ENCODE data around the gene ITGB8.

ITGB8 gene

DNA sequence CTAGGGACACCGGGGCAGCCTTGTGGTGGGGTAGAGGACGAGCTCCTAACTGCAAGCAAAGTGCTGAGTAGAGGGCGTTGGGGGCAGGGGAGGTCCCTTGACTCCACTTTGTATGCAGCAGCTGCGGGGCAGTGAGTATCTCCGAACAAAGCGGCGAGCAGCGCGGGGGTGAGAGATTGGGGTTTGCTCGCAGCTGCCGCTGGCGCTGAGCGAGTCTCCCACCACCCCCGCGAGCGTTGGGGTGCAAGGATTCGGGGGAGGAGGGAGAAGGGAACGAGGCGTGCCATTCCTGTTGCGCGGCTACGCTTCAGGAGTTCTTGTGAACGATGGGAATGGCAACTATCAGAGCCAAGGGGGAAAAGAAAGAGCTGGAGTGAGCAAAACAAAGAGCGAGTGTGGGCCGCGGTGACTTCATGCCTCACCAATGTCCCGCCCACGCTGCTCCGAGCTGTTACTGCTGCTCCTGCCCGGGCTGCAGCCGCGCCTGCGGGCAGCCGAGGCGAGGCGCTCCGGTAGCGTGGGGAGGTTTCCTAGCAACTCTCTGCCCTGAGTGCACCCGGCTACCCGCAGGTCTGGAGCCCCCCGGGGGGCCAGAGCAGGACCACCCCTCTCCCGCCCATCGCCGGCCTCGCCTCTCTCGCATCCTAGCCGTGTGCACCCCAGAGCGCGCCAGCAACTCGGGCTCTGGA lies at the start of gene ITGB8:
Gene ITGB8, plus strand, starts transcription at position 662 of the 689 bp plus-strand sequence. CDS start 907 bp downstream, outside the sequence.
- H3K4me3 ChIP-seq (ENCODE audit: low read length), result peak within 1 kb of the TSS; percentile 84
- TF ChIP-seq, protein P1, sequence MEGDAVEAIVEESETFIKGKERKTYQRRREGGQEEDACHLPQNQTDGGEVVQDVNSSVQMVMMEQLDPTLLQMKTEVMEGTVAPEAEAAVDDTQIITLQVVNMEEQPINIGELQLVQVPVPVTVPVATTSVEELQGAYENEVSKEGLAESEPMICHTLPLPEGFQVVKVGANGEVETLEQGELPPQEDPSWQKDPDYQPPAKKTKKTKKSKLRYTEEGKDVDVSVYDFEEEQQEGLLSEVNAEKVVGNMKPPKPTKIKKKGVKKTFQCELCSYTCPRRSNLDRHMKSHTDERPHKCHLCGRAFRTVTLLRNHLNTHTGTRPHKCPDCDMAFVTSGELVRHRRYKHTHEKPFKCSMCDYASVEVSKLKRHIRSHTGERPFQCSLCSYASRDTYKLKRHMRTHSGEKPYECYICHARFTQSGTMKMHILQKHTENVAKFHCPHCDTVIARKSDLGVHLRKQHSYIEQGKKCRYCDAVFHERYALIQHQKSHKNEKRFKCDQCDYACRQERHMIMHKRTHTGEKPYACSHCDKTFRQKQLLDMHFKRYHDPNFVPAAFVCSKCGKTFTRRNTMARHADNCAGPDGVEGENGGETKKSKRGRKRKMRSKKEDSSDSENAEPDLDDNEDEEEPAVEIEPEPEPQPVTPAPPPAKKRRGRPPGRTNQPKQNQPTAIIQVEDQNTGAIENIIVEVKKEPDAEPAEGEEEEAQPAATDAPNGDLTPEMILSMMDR (conservative IDR thresholded peaks at IDR 0.05; ENCODE audit: low read length), result no peak

GRCh38 chr7:20282959-20283358 lies 47.7 kb upstream of the ITGB8 start:
- DNase-seq (ENCODE audit: low read depth), result no peak
- TF ChIP-seq, protein P1 (conservative IDR thresholded peaks at IDR 0.05; ENCODE audit: low read length), result no peak
- no peak overlapping the region for H3K4me3 ChIP-seq (ENCODE audit: low read length)

More for the DNA sequence above, at the start of gene ITGB8:
- peak; percentile 92 for DNase-seq (ENCODE audit: low read depth)

DNA sequence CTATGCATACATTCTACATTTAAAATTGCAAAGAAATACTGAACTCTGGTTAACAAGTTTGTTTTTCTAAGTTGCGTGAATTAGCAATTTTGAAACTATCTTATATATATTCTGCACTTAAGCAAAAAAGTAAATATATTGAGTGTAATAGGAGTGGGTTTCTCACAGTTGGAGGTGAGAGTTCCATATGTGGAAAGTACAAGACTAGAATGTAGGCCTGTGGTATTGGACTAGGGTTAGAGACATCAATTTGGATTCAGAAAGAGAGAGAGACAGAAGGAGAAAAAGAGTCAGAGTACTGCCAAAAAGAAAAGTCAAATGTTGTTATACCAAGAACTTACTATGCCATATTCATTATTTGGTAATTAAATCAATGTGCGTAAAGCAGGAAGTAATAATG lies 47.3 kb upstream of the ITGB8 start:
- TF ChIP-seq, protein P1 (conservative IDR thresholded peaks at IDR 0.05; ENCODE audit: low read length), result no peak
- DNase-seq (ENCODE audit: low read depth), result no peak
- no peak overlapping the region for H3K4me3 ChIP-seq (ENCODE audit: low read length)

GRCh38 chr7:20284003-20284770 lies 46.5 kb upstream of the ITGB8 start:
- no peak for DNase-seq (ENCODE audit: low read depth)
- TF ChIP-seq, protein P1 (conservative IDR thresholded peaks at IDR 0.05; ENCODE audit: low read length), result no peak
- no peak overlapping the region for H3K4me3 ChIP-seq (ENCODE audit: low read length)

DNA sequence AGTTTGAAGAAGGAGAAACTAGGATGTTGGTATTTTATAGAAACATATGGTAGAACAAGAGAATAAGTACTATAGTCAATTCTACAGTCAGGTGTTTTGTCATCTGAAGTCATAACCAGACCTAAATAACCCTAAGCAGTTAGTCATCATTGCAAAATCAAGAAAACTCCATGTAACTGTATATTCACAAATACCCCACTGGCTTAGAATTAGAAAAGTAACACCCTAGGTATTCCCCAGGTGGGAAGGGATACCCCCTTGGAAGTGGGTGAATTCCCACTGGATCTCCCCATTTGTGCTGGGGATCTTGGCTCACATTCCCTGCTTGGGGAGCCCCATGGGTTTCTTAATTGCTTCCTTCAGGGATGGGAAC lies 45.9 kb upstream of the ITGB8 start:
- H3K4me3 ChIP-seq (ENCODE audit: low read length), result no peak overlapping the region
- TF ChIP-seq, protein P1 (conservative IDR thresholded peaks at IDR 0.05; ENCODE audit: low read length), result no peak
- DNase-seq (ENCODE audit: low read depth), result no peak

DNA sequence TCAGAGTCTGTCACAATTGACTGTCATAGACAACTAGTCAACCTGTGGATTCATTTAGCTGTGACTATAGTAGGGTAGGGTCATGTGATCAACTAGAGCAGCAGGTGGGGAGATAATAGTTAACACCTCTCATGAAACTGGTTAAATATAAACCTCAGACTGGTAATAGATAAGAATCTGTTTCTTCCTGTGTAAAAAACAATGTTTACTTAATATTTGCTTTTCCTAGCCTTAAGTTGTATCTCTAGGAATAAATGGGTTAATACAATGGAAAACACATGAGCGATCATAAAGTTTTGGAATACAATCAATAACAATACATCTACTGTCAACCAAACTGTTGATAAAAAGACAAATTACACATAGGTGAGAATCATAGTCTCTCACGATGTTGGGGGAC lies 43.4 kb upstream of the ITGB8 start:
- TF ChIP-seq, protein P1 (conservative IDR thresholded peaks at IDR 0.05; ENCODE audit: low read length), result no peak
- no peak overlapping the region for H3K4me3 ChIP-seq (ENCODE audit: low read length)
- DNase-seq (ENCODE audit: low read depth), result no peak

DNA sequence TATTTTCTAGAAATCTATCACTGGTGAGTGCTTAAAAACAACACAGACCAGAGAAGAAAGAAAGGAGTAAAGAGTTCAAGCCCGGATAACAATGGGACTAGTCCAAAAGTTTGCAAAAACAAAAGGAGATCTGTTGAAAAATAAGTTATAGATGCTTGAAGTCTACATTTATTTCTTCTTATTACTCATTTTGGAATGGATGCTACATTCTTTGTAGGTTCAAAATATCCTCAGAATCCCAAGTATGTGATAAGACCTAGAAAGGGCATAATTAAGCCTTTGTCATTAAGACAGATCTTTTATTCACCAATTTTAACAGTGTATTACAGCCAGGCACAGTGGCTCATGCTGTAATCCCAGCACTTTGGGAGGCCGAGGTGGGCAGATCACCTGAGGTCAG lies 42.7 kb upstream of the ITGB8 start:
- peak; percentile 60 for DNase-seq (ENCODE audit: low read depth)
- TF ChIP-seq, protein P1 (conservative IDR thresholded peaks at IDR 0.05; ENCODE audit: low read length), result no peak
- no peak overlapping the region for H3K4me3 ChIP-seq (ENCODE audit: low read length)

Data from AG10803 (cell line).